Neural cell (in vitro differentiated cells): ENCODE measurements around the gene C22orf39.

Experiments used
- EP300 ChIP-seq: fragments of 450-650 bp; conservative IDR thresholded peaks from 2 replicates; pipeline ENCODE4 v1.6.1; 2014; ENCODE audit warnings: antibody characterized with exemption, mild to moderate bottlenecking, moderate library complexity; ENCODE audit not compliant: poor library complexity, severe bottlenecking
- EZH2 ChIP-seq: fragments of 200-600, 300-800 bp; shearing (Covaris generic), sonication (generic); IDR thresholded peaks from 2 replicates; pipeline ENCODE4 v1.6.1; 2014; ENCODE audit warnings: antibody characterized with exemption, low read length, borderline replicate concordance, mild to moderate bottlenecking; ENCODE audit not compliant: insufficient read depth, poor library complexity, severe bottlenecking
- MXI1 ChIP-seq: fragments of 450-650 bp; conservative IDR thresholded peaks from 2 replicates; pipeline ENCODE4 v1.6.1; 2014; ENCODE audit warnings: antibody characterized with exemption, mild to moderate bottlenecking; ENCODE audit not compliant: poor library complexity, severe bottlenecking
- POLR2AphosphoS5 ChIP-seq: IDR thresholded peaks from 2 replicates; pipeline ENCODE4 v1.6.1; 2012
- RAD21 ChIP-seq: fragments of 450-650 bp; conservative IDR thresholded peaks from 2 replicates; pipeline ENCODE4 v1.6.1; 2014; ENCODE audit warnings: antibody characterized with exemption, mild to moderate bottlenecking, moderate library complexity
- TAF1 ChIP-seq: IDR thresholded peaks from 2 replicates; pipeline ENCODE4 v1.6.1; 2012; ENCODE audit warnings: low read depth
- TF ChIP-seq, protein P1 (sequence below): fragments of 450-650 bp; IDR thresholded peaks from 2 replicates; pipeline ENCODE4 v1.5.1; 2014; ENCODE audit warnings: antibody characterized with exemption, mild to moderate bottlenecking, moderate library complexity; ENCODE audit not compliant: poor library complexity, severe bottlenecking
- TF ChIP-seq, protein P2 (sequence below): IDR thresholded peaks from 2 replicates; pipeline ENCODE4 v1.6.1; 2012; ENCODE audit warnings: borderline replicate concordance

DNA sequence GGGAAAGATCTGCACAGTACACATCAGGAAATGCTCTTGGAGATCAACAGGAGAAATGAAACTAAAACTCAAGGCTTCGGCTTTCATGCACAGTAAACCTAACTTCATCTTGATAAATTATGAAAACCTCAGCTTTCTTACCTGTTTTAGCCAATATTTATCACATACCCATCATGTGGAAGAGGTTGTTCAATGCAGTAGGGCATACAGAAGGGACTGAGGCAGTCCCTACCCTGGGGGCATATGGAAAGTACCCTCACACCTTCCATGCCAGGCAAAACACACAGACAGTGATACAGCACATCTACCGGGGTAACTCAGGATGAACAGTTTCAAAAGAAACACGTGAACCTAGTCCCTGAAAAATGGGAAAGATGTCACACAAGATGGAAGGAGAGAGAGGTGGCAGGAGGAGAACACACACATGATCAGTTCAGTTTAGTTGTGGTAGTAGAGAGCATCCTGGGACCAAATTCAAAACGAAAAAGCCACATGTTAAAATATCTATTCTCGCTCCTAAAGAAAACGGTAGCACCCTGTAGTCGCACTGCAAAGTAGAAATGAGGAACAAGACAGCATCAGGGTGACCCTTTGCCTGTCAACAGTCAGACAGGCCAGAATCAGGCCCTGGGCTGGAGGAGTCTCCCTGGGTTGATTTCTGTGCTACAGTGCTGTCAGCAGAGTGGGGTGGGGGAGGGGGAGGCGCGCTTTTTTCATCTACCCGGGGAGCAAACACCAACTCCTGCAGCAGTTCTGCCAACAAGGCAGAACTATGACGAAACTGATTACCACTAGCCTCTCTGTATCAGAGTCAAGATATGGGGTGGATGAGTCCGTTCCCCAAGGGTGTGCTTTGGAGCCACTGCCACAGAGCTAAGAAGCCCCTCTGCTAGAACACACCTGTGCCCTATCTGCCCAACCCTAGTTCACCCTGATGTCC lies 17.3 kb downstream of the C22orf39 start:
- TF ChIP-seq TAF1 (no peak), RAD21 (no peak), POLR2AphosphoS5 (no peak), EP300 (no peak), MXI1 (no peak), EZH2 (no peak)
- TF ChIP-seq, protein P1, sequence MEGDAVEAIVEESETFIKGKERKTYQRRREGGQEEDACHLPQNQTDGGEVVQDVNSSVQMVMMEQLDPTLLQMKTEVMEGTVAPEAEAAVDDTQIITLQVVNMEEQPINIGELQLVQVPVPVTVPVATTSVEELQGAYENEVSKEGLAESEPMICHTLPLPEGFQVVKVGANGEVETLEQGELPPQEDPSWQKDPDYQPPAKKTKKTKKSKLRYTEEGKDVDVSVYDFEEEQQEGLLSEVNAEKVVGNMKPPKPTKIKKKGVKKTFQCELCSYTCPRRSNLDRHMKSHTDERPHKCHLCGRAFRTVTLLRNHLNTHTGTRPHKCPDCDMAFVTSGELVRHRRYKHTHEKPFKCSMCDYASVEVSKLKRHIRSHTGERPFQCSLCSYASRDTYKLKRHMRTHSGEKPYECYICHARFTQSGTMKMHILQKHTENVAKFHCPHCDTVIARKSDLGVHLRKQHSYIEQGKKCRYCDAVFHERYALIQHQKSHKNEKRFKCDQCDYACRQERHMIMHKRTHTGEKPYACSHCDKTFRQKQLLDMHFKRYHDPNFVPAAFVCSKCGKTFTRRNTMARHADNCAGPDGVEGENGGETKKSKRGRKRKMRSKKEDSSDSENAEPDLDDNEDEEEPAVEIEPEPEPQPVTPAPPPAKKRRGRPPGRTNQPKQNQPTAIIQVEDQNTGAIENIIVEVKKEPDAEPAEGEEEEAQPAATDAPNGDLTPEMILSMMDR, result no peak
- TF ChIP-seq, protein P2, sequence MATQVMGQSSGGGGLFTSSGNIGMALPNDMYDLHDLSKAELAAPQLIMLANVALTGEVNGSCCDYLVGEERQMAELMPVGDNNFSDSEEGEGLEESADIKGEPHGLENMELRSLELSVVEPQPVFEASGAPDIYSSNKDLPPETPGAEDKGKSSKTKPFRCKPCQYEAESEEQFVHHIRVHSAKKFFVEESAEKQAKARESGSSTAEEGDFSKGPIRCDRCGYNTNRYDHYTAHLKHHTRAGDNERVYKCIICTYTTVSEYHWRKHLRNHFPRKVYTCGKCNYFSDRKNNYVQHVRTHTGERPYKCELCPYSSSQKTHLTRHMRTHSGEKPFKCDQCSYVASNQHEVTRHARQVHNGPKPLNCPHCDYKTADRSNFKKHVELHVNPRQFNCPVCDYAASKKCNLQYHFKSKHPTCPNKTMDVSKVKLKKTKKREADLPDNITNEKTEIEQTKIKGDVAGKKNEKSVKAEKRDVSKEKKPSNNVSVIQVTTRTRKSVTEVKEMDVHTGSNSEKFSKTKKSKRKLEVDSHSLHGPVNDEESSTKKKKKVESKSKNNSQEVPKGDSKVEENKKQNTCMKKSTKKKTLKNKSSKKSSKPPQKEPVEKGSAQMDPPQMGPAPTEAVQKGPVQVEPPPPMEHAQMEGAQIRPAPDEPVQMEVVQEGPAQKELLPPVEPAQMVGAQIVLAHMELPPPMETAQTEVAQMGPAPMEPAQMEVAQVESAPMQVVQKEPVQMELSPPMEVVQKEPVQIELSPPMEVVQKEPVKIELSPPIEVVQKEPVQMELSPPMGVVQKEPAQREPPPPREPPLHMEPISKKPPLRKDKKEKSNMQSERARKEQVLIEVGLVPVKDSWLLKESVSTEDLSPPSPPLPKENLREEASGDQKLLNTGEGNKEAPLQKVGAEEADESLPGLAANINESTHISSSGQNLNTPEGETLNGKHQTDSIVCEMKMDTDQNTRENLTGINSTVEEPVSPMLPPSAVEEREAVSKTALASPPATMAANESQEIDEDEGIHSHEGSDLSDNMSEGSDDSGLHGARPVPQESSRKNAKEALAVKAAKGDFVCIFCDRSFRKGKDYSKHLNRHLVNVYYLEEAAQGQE, result peak; percentile 0
